Measurements from ENCODE around the gene DERL3.

DERL3 gene

GRCh38 chr22:23800297-23801237 lies 38.2 kb downstream of the DERL3 start:
- DNase-seq, result no peak

GRCh38 chr22:23796461-23796860 lies 42.3 kb downstream of the DERL3 start:
- DNase-seq, result no peak

GRCh38 chr22:23793326-23793725 lies 45.5 kb downstream of the DERL3 start:
- DNase-seq, result no peak

GRCh38 chr22:23791738-23792645 lies 46.8 kb downstream of the DERL3 start:
- no peak for DNase-seq

- no peak for DNase-seq
Observed at GRCh38 chr22:23790819-23791737, 47.7 kb downstream of the DERL3 start.

GRCh38 chr22:23789638-23790037 lies 49.2 kb downstream of the DERL3 start:
- no peak for DNase-seq

- no peak for DNase-seq
Observed at GRCh38 chr22:23789121-23789520, 49.7 kb downstream of the DERL3 start.

- DNase-seq, result no peak
Observed at GRCh38 chr22:23787910-23788309, 50.9 kb downstream of the DERL3 start.

GRCh38 chr22:23787600-23787896 lies 51.3 kb downstream of the DERL3 start:
- DNase-seq, result no peak

GRCh38 chr22:23786752-23787599 lies 51.8 kb downstream of the DERL3 start, which contains the start of gene SMARCB1:
Gene SMARCB1, plus strand, starts transcription at chr22:23786966. Its CDS starts 204 bp downstream, at chr22:23787170.
- peak; percentile 74 for DNase-seq

GRCh38 chr22:23786261-23786710 lies 52.5 kb downstream of the DERL3 start:
- DNase-seq, result no peak
